Common myeloid progenitor, CD34-positive (primary cell): Measurements from ENCODE around the gene RASAL2.

ENCODE experiments used
- CTCF ChIA-PET: fragments of 350-600 bp; sonication (Branson Sonifier 250); formaldehyde crosslinking; loops from one replicate; lab custom pipeline; 2021; ENCODE audit warnings: antibody characterized with exemption; lab: Charles Lee
- POLR2A ChIA-PET: fragments of 350-600 bp; sonication (Branson Sonifier 250); formaldehyde crosslinking; loops from one replicate; lab custom pipeline; 2021; ENCODE audit warnings: antibody characterized with exemption; lab: Charles Lee
- DNase-seq, 3 donors: peaks; one replicate each; pipeline versions ENCODE4 v3.0.0 to v3.0.0-alpha.2; 2013
- H3K27ac ChIP-seq, 2 experiments: 1 replicate in 1 of 2; 2 replicates in 1 of 2; pipeline ENCODE4 v1.7.0; 2013; ENCODE audit warnings: inconsistent platforms in 2 of 2, low read length in 2 of 2, mild to moderate bottlenecking in 2 of 2, low read depth in 1 of 2, moderate library complexity in 1 of 2; ENCODE audit not compliant: severe bottlenecking in 2 of 2, insufficient read depth in 1 of 2, poor library complexity in 1 of 2
- H3K27me3 ChIP-seq, 5 experiments: replicated peaks in 2 of 5; 1 replicate in 3 of 5; 2 replicates in 2 of 5; pipeline versions ENCODE4 v1.6.1 to v1.7.0; 2013; ENCODE audit warnings: low read length in 4 of 5, mild to moderate bottlenecking in 2 of 5, moderate library complexity in 2 of 5, inconsistent platforms in 1 of 5; ENCODE audit not compliant: insufficient read depth in 5 of 5, control insufficient read depth in 4 of 5
- H3K36me3 ChIP-seq, 4 experiments: 1 replicate in 2 of 4; 2 replicates in 2 of 4; pipeline versions ENCODE4 v1.6.1 to v1.7.0; 2013; ENCODE audit warnings: low read length in 3 of 4, control low read depth in 1 of 4, mild to moderate bottlenecking in 1 of 4; ENCODE audit not compliant: control insufficient read depth in 4 of 4, insufficient read depth in 4 of 4
- H3K4me1 ChIP-seq, 4 experiments: 1 replicate in 3 of 4; 2 replicates in 1 of 4; pipeline versions ENCODE4 v1.6.1 to v1.7.1; 2013; ENCODE audit warnings: low read length in 3 of 4, mild to moderate bottlenecking in 3 of 4, control low read depth in 1 of 4, inconsistent platforms in 1 of 4, moderate library complexity in 1 of 4; ENCODE audit not compliant: control insufficient read depth in 4 of 4, insufficient read depth in 4 of 4; ENCODE audit errors: control extremely low read depth in 1 of 4
- H3K4me3 ChIP-seq, 7 experiments: 1 replicate in 4 of 7; 2 replicates in 3 of 7; pipeline versions ENCODE4 v1.5.1 to v1.7.0; 2013; ENCODE audit warnings: mild to moderate bottlenecking in 7 of 7, low read length in 6 of 7, moderate library complexity in 6 of 7, inconsistent platforms in 2 of 7, low read depth in 2 of 7, control low read depth in 1 of 7; ENCODE audit not compliant: insufficient read depth in 4 of 7, control insufficient read depth in 1 of 7; ENCODE audit errors: extremely low read depth in 1 of 7
- H3K9me3 ChIP-seq, 5 experiments: 1 replicate in 4 of 5; 2 replicates in 1 of 5; pipeline versions ENCODE4 v1.6.1 to v1.7.1; 2013; ENCODE audit warnings: low read length in 4 of 5, mild to moderate bottlenecking in 2 of 5, inconsistent platforms in 1 of 5, low read depth in 1 of 5, moderate library complexity in 1 of 5; ENCODE audit not compliant: control insufficient read depth in 4 of 5, insufficient read depth in 2 of 5; ENCODE audit errors: control extremely low read depth in 1 of 5
- WGBS: methylation state at CpG from one replicate; pipeline ENCODE4 v1.1.5; 2013; ENCODE audit not compliant: insufficient coverage; 5-methylcytosine and 5-hydroxymethylcytosine counted together

The RASAL2 gene

GRCh38 chr1:178294654-178295053 lies 200.8 kb downstream of the RASAL2 start:
- H3K4me1 ChIP-seq = no peaks in the 10 kb centered on the region
- H3K4me3 ChIP-seq = no peak overlapping the region
- H3K36me3 ChIP-seq = no peaks in the 10 kb centered on the region
- POLR2A ChIA-PET = no interaction called here
- CTCF ChIA-PET = interaction anchor here (1.0 to 2.3 kb wide), 3 partner anchors 10 to 207 kb away, joined by 3 to 6 read pairs (median 6); no protein-coding TSS in a partner anchor
- DNase-seq = no peak
- H3K27me3 ChIP-seq = no peaks in the 10 kb centered on the region
- no peaks in the 10 kb centered on the region for H3K9me3 ChIP-seq
- H3K27ac ChIP-seq = no peak overlapping the region
- 100% methylated on average over 1 of the region's 1 CpG for WGBS

DNA sequence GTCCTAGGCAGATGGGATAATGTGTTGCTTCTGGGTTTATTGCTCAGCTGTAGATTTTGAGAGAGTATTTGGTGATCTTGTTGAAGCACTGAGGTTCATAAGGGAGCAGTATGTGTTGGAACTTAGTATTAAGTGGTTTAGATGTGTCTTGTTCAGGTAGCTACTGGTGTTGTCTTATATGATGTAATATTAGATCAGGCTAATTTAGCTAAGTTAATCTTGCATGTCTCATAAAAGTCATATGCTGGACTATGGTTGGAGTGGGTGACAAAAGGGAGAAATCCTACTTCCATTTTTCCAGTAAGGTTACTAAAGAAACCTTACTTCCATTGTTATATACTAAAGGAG lies 206.4 kb downstream of the RASAL2 start:
- Histone ChIP-seq H3K36me3 (no peaks in the 10 kb centered on the region), H3K4me1 (no peaks in the 10 kb centered on the region), H3K4me3 (no peak overlapping the region), H3K9me3 (no peaks in the 10 kb centered on the region), H3K27me3 (no peaks in the 10 kb centered on the region), H3K27ac (no peak overlapping the region)
- DNase-seq = no peak
- ChIA-PET CTCF (interaction anchor here (0.6 to 2.3 kb wide), 18 partner anchors 8 to 703 kb away, joined by 3 to 15 read pairs (median 4); no protein-coding TSS in a partner anchor), POLR2A (no interaction called here)

DNA sequence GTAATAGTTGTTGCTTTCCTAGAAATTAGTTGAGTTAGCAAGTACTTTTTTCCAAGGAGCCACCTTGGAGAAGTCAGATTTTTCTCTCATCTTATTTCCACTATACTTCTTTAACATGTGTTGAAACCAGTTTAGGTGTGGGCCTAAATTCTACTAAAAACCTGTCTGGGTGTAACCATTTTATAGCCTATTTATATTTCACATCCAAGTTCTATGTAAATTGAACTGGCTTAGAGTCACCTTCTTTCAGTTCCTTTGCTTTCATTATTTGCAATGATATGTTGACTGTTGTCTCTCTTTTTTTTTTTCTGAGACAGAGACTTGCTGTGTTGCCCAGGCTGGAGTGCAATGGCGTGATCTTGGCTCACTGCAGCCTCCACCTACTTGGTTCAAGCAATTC lies 207.2 kb downstream of the RASAL2 start:
- ChIA-PET CTCF (interaction anchor here (1.5 to 1.9 kb wide), 3 partner anchors 19 to 201 kb away, joined by 3 to 6 read pairs (median 6); no protein-coding TSS in a partner anchor), POLR2A (interaction anchor here (0.6 kb wide), 1 partner anchor 13 kb away, joined by 3 read pairs; no protein-coding TSS in a partner anchor)
- Histone ChIP-seq H3K27me3 (no peaks in the 10 kb centered on the region), H3K36me3 (no peaks in the 10 kb centered on the region), H3K4me1 (no peaks in the 10 kb centered on the region), H3K27ac (no peak overlapping the region), H3K4me3 (no peak overlapping the region), H3K9me3 (no peaks in the 10 kb centered on the region)
- WGBS = 90% methylated on average over 1 of the region's 1 CpG
- no peak for DNase-seq

DNA sequence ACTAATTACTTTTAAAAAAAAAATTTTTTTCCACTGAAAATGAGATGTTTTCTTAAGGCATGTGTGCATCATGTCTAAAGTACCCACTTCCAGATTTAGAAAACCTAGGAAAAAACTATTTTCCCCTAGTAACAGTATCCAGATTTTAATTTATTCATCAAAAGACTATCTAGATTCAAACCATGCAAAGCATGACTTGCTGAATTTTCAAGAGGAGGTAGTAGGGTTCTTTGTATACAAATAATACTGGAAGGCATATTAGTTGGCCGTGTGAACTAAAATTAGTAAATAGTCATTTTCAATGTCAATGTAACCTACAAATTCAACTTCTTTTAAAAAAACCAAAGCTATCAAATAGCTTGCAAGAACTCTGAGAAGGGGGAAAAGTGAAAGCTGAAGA lies 213.4 kb downstream of the RASAL2 start:
- no peak for DNase-seq
- CTCF ChIA-PET = interaction anchor here (0.9 to 2.8 kb wide), 3 partner anchors 8 to 193 kb away, joined by 3 to 13 read pairs (median 7); no protein-coding TSS in a partner anchor
- no peaks in the 10 kb centered on the region for H3K9me3 ChIP-seq
- peaks cover 0 to 7% (median 0%) of the 10 kb centered on the region in 4 experiments for H3K4me1 ChIP-seq
- no peak overlapping the region for H3K27ac ChIP-seq
- no peaks in the 10 kb centered on the region for H3K36me3 ChIP-seq
- H3K27me3 ChIP-seq = no peaks in the 10 kb centered on the region
- POLR2A ChIA-PET = no interaction called here
- no peak overlapping the region for H3K4me3 ChIP-seq
- WGBS = no CpG with 5 or more reads among the region's 1 CpG

DNA sequence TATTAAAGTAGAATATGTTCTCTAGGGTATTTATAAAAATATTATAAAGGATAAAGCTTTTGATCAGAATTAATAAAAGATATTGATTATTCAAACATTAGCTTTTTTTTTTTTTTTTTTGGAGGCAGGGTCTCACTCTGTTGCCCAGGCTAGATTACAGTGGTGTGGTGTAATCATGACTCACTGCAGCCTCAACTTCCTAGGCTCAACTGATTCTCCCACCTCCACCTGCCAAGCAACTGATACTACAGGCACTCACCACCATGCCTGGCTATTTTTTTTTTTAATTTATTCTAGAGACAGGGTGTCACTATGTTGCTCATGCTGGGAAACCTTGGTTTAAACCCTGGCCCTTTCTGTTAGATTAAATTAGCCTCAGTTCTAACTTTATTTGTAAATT lies 214.5 kb downstream of the RASAL2 start:
- H3K36me3 ChIP-seq = no peaks in the 10 kb centered on the region
- DNase-seq = no peak
- H3K9me3 ChIP-seq = no peaks in the 10 kb centered on the region
- no peaks in the 10 kb centered on the region for H3K27me3 ChIP-seq
- H3K4me1 ChIP-seq = peaks cover 0 to 7% (median 0%) of the 10 kb centered on the region in 4 experiments
- POLR2A ChIA-PET = no interaction called here
- CTCF ChIA-PET = interaction anchor here (0.6 to 2.8 kb wide), 6 partner anchors 9 to 761 kb away, joined by 3 to 13 read pairs (median 4); no protein-coding TSS in a partner anchor
- no peak overlapping the region for H3K4me3 ChIP-seq
- H3K27ac ChIP-seq = no peak overlapping the region

DNA sequence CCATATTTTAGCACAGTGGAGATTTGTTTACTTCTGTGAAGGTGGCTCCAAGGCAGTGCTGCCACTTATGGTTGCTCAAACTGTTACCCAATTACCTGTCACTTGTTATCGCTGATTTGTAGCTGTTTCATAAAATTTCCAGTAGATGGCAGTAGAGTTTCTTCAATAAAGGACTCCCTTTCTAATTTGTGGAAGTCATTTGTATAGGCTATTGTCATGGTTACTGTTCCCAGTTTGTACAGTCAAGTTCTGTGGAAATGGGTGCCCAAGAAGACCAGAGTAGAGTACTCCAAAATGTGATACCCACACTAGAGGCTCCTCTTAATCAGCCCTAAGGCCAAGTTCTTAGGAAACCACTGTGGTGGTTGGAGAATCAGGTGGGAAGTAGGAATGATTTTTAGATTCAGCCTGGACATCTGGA lies 216.8 kb downstream of the RASAL2 start:
- CTCF ChIA-PET = interaction anchor here (0.9 to 2.8 kb wide), 16 partner anchors 10 to 695 kb away, joined by 3 to 20 read pairs (median 4); partner anchors contain the start of gene CLEC20A
- no peak overlapping the region for H3K4me3 ChIP-seq
- DNase-seq = peak; percentile 68 to 82 (median 75)

DNA sequence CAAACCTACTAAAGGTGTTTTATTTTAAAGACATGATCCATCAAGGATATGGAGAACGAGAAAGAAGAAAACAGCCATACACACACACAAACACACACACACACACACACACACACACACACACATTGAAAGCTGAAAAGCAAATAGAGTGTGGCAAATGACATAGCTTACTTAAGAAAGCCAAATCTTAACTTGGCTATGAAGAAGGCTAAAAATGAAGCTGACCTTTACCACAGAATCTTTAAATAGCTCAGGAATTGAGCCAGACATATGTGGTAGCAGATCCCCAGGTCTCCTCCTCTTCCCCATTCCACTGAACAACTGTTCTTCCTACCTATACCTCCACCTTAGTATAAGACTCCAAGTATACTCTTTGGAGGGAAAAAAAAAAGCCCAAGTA lies 217.3 kb downstream of the RASAL2 start:
- H3K27ac ChIP-seq = no peak overlapping the region
- no peak overlapping the region for H3K4me3 ChIP-seq
- ChIA-PET POLR2A (no interaction called here), CTCF (interaction anchor here (0.9 to 2.8 kb wide), 15 partner anchors 11 to 694 kb away, joined by 3 to 20 read pairs (median 4); no protein-coding TSS in a partner anchor)
- H3K4me1 ChIP-seq = peaks cover 0 to 7% (median 0%) of the 10 kb centered on the region in 4 experiments
- no peaks in the 10 kb centered on the region for H3K27me3 ChIP-seq
- H3K9me3 ChIP-seq = no peaks in the 10 kb centered on the region
- DNase-seq = peak in 1 of 3 donors; percentile 33
- H3K36me3 ChIP-seq = no peaks in the 10 kb centered on the region
- WGBS = no CpG with 5 or more reads among the region's 1 CpG

More for the DNA sequence above, 216.8 kb downstream of the RASAL2 start:
- H3K27ac ChIP-seq = no peak overlapping the region
- peaks cover 0 to 7% (median 0%) of the 10 kb centered on the region in 4 experiments for H3K4me1 ChIP-seq
- WGBS = 0% methylated on average over 1 of the region's 1 CpG
- H3K36me3 ChIP-seq = no peaks in the 10 kb centered on the region
- POLR2A ChIA-PET = no interaction called here
- H3K9me3 ChIP-seq = no peaks in the 10 kb centered on the region
- no peaks in the 10 kb centered on the region for H3K27me3 ChIP-seq
